Caco-2 (cell line): Measurements from ENCODE around the gene ZNHIT2. TPM values are rescaled to one million over a fixed set of nuclear protein-coding genes. Genes with fewer than 3 reads are reported as not detected.

ENCODE experiments used
- BruUV-seq: library from RNA; stranded (reverse); fragments of 400-500 nt; replicated peaks from 2 replicates; lab custom pipeline; 2021; lab: Mats Ljungman, UMichigan
- CTCF ChIA-PET: fragments of 300-600 bp; sonication (Branson Sonifier 250); formaldehyde crosslinking; loops from one replicate; lab custom pipeline; 2022; ENCODE audit warnings: antibody characterized with exemption; lab: Charles Lee
- POLR2A ChIA-PET: fragments of 300-600 bp; sonication (Branson Sonifier 250); formaldehyde crosslinking; loops from one replicate; lab custom pipeline; 2022; ENCODE audit warnings: antibody characterized with exemption; lab: Charles Lee
- DNase-seq, 2 experiments: peaks; one replicate each; pipeline versions ENCODE4 v3.0.0 to v3.0.0-alpha.2; 2020 to 2022
- H3K27me3 ChIP-seq: replicated peaks from 2 replicates; pipeline ENCODE4 v1.6.0; 2011; ENCODE audit warnings: low read length; ENCODE audit not compliant: control insufficient read depth, insufficient read depth
- H3K36me3 ChIP-seq: 2 replicates; pipeline ENCODE4 v1.5.1; 2011; ENCODE audit warnings: low read length; ENCODE audit not compliant: control insufficient read depth, insufficient read depth
- H3K4me1 ChIP-seq: fragments of 250-450 bp; sonication (Bioruptor Pico); 2 replicates; pipeline ENCODE4 v1.5.1; 2020; ENCODE audit warnings: mild to moderate bottlenecking
- H3K4me3 ChIP-seq: 2 replicates; pipeline ENCODE4 v1.5.1; 2011; ENCODE audit warnings: low read depth, mild to moderate bottlenecking, control low read depth, low read length
- H3K9me3 ChIP-seq: fragments of 250-450 bp; sonication (Bioruptor Pico); 2 replicates; pipeline ENCODE4 v1.5.1; 2020; ENCODE audit warnings: mild to moderate bottlenecking, moderate library complexity
- H3K27ac Mint-ChIP-seq: one replicate; pipeline ENCODE4 v1.8.0; 2022; ENCODE audit warnings: mixed read lengths; ENCODE audit not compliant: unreplicated experiment
- H3K27me3 Mint-ChIP-seq: one replicate; pipeline ENCODE4 v1.8.0; 2022; ENCODE audit warnings: mixed read lengths; ENCODE audit not compliant: insufficient read depth, unreplicated experiment
- H3K36me3 Mint-ChIP-seq: one replicate; pipeline ENCODE4 v1.8.0; 2022; ENCODE audit warnings: mild to moderate bottlenecking, mixed read lengths; ENCODE audit not compliant: insufficient read depth, unreplicated experiment
- H3K4me1 Mint-ChIP-seq: one replicate; pipeline ENCODE4 v1.8.0; 2022; ENCODE audit warnings: low read depth, mixed read lengths; ENCODE audit not compliant: unreplicated experiment
- H3K4me3 Mint-ChIP-seq: one replicate; pipeline ENCODE4 v1.8.0; 2022; ENCODE audit warnings: mild to moderate bottlenecking, moderate library complexity, mixed read lengths; ENCODE audit not compliant: unreplicated experiment
- H3K9me3 Mint-ChIP-seq: one replicate; pipeline ENCODE4 v1.8.0; 2022; ENCODE audit warnings: mixed read lengths; ENCODE audit not compliant: unreplicated experiment
- CTCF ChIP-seq, 2 experiments: fragments of 200-600 bp in 1 of 2; IDR thresholded peaks; 1 replicate in 1 of 2; 2 replicates in 1 of 2; pipeline versions ENCODE4 v1.5.1 to v1.8.0; 2011 to 2022; ENCODE audit warnings: antibody characterized with exemption in 1 of 2, control low read depth in 1 of 2, inconsistent platforms in 1 of 2, low read depth in 1 of 2, low read length in 1 of 2, mild to moderate bottlenecking in 1 of 2, moderate library complexity in 1 of 2; ENCODE audit not compliant: insufficient read depth in 1 of 2, severe bottlenecking in 1 of 2, unreplicated experiment in 1 of 2
- intact Hi-C: fragments of 100-400 bp; cut with micrococcal nuclease; formaldehyde crosslinking; loops from one replicate; pipeline ENCODE4 v1.10.0; 2022; ENCODE audit not compliant: unreplicated experiment
- total RNA-seq: library from RNA; stranded (reverse); gene quantifications from 2 replicates; pipeline ENCODE4 v1.2.3, GENCODE V29; 2022

ZNHIT2 gene
- total RNA-seq, 1 experiment from 2014 or later = 14.7 TPM

GRCh38 chr11:65078786-65079342 is 38.6 kb downstream of the ZNHIT2 start:
- intact Hi-C loops = loop anchor here (2.0 to 5.0 kb wide), 2 partner anchors 37 to 64 kb away; partner anchors contain the start of genes ARL2 and SAC3D1
- Histone ChIP-seq H3K9me3 (no peaks in the 10 kb centered on the region), H3K4me1 (peaks cover 6% of the 10 kb centered on the region; the same call in 1 of the 2 replicates), H3K4me3 (no peak overlapping the region), H3K36me3 (peaks cover 6% of the 10 kb centered on the region; the same call in 1 of the 2 replicates), H3K27me3 (no peaks in the 10 kb centered on the region)
- no TSS peak for BruUV-seq
- peaks cover 18% of the 10 kb centered on the region for H3K4me1 Mint-ChIP-seq
- DNase-seq = no peak
- H3K4me3 Mint-ChIP-seq = no peak overlapping the region
- no peaks in the 10 kb centered on the region for H3K9me3 Mint-ChIP-seq
- ChIA-PET CTCF (interaction anchor here (0.5 kb wide), 1 partner anchor 196 kb away, joined by 5 read pairs; no protein-coding TSS in a partner anchor), POLR2A (interaction anchor here (0.6 kb wide), 1 partner anchor 440 kb away, joined by 5 read pairs; no protein-coding TSS in a partner anchor)
- no peaks in the 10 kb centered on the region for H3K27me3 Mint-ChIP-seq
- TF ChIP-seq CTCF (IDR thresholded peaks at IDR 0.05; ENCODE audit: insufficient read depth in 1 of 2, low read depth in 1 of 2, low read length in 1 of 2, severe bottlenecking in 1 of 2, unreplicated experiment in 1 of 2) = no peak
- no peak overlapping the region for H3K27ac Mint-ChIP-seq
- peaks cover 80% of the 10 kb centered on the region for H3K36me3 Mint-ChIP-seq

DNA sequence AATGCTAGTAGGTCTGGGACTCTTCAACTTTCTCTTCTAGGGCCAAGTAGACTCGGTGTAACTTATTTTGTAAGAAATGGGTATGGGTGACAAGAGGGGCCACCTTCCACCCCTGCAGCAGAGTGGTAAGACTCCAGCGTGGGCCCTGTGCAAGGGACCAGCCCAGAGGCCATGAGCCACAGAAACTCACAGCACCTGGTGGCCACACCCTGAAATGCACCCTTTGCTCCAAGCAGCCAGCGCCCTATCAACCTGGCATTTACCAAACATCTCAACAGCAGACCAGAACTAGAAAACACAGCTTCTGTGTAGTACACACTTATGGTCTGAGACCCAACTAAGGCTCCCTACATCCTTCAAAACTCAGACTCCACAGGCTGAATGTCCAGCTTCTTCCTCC is 39.4 kb downstream of the ZNHIT2 start:
- H3K9me3 ChIP-seq = no peaks in the 10 kb centered on the region
- H3K4me3 ChIP-seq = no peak overlapping the region
- no peaks in the 10 kb centered on the region for H3K9me3 Mint-ChIP-seq
- peaks cover 72% of the 10 kb centered on the region for H3K36me3 Mint-ChIP-seq
- intact Hi-C loops = loop anchor here (2.0 to 5.0 kb wide), 2 partner anchors 36 to 63 kb away; partner anchors contain the start of genes ARL2 and SAC3D1
- DNase-seq = peak; percentile 63 to 76
- no peaks in the 10 kb centered on the region for H3K27me3 ChIP-seq
- H3K4me1 Mint-ChIP-seq = peaks cover 18% of the 10 kb centered on the region
- no TSS peak for BruUV-seq
- ChIA-PET CTCF (interaction anchor here (0.5 kb wide), 1 partner anchor 197 kb away, joined by 5 read pairs; no protein-coding TSS in a partner anchor), POLR2A (interaction anchor here (0.6 kb wide), 1 partner anchor 440 kb away, joined by 5 read pairs; no protein-coding TSS in a partner anchor)
- H3K36me3 ChIP-seq = peaks cover 6% of the 10 kb centered on the region; the same call in 1 of the 2 replicates
- H3K27me3 Mint-ChIP-seq = no peaks in the 10 kb centered on the region
- no peak overlapping the region for H3K4me3 Mint-ChIP-seq
- peak; percentile 61 to 79 for TF ChIP-seq CTCF (IDR thresholded peaks at IDR 0.05; ENCODE audit: insufficient read depth in 1 of 2, low read depth in 1 of 2, low read length in 1 of 2, severe bottlenecking in 1 of 2, unreplicated experiment in 1 of 2)
- H3K4me1 ChIP-seq = peaks cover 6% of the 10 kb centered on the region; the same call in 1 of the 2 replicates
- H3K27ac Mint-ChIP-seq = peak overlapping the region; percentile 32

GRCh38 chr11:65077451-65077850 is 40.0 kb downstream of the ZNHIT2 start:
- H3K4me3 Mint-ChIP-seq = no peak overlapping the region
- no peaks in the 10 kb centered on the region for H3K9me3 Mint-ChIP-seq
- intact Hi-C loops = loop anchor here (5.0 kb wide), 1 partner anchor 35 kb away; the partner anchor contains the start of gene SAC3D1
- peak overlapping the region; percentile 32 for H3K27ac Mint-ChIP-seq
- H3K4me1 Mint-ChIP-seq = peaks cover 12% of the 10 kb centered on the region
- TF ChIP-seq CTCF (IDR thresholded peaks at IDR 0.05; ENCODE audit: insufficient read depth in 1 of 2, low read depth in 1 of 2, low read length in 1 of 2, severe bottlenecking in 1 of 2, unreplicated experiment in 1 of 2) = no peak
- H3K36me3 Mint-ChIP-seq = peaks cover 66% of the 10 kb centered on the region
- no TSS peak for BruUV-seq
- H3K27me3 Mint-ChIP-seq = no peaks in the 10 kb centered on the region
- peaks cover 6% of the 10 kb centered on the region; the same call in 1 of the 2 replicates for H3K36me3 ChIP-seq
- H3K9me3 ChIP-seq = no peaks in the 10 kb centered on the region
- H3K27me3 ChIP-seq = no peaks in the 10 kb centered on the region
- ChIA-PET POLR2A (no interaction called here), CTCF (interaction anchor here (0.6 kb wide), 1 partner anchor 63 kb away, joined by 3 read pairs; the partner anchor contains the start of gene ARL2)
- peaks cover under 1% of the 10 kb centered on the region; the same call in 1 of the 2 replicates for H3K4me1 ChIP-seq
- H3K4me3 ChIP-seq = no peak overlapping the region
- DNase-seq = peak in 1 of 2 experiments; percentile 49
